ENCODE results near the gene FGF18. TPM values are rescaled to one million over a fixed set of nuclear protein-coding genes. Genes with fewer than 3 reads are reported as not detected.

The FGF18 gene
- total RNA-seq, 2 experiments from 2014 or later = 0.31 to 0.33 TPM

DNA sequence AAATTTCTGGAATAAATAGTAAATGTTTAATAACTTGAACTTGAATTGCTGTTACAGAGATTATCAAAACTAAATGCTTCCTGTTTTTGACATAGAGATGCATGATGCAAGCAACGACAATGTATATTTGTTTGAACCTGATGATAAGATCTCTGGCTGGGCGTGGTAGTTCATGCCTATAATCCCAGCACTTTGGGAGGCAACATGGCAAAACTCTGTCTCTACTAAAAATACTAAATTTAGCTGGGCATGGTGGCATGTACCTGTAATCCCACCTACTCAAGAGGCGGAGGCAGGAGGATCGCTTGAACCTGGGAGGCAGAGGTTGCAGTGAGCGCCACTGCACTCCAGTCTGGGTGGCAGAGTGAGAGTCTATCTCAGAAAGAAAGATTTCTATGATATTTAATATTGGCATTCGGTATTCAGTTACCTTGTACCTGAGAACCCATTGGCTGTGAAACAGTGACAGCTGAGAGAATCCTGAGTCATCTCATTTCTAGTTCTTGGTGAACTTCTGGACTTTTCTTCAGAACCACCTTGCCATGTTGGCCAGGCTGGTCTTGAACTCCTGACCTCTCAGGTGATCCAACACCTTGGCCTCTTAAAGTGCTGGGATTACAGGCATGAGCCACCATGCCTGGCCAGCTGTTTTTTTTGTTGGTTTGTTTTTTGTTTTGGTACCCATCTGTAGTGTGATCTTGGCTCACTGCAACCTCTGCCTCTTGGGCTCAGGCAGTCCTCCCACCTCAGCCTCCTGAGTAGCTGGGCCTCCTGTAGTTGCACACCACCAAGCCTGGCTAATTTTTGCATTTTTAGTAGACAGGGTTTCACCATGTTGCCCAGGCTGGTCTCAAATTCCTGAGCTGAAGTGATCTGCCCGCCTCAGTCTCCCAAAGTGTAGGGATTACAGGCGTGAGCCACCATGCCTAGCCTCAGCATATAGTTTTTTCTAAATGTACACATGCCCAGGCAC lies 10.0 kb upstream of the FGF18 start:
- Histone ChIP-seq H3K27me3 (ENCODE audit: control insufficient read depth in 1 of 2, insufficient read depth in 2 of 2, low read length in 2 of 2) (no peaks in the 10 kb centered on the region), H3K4me3 (ENCODE audit: low read length) (no peak overlapping the region), H3K36me3 (ENCODE audit: insufficient read depth, low read length) (peaks cover 91% of the 10 kb centered on the region), H3K9me3 (ENCODE audit: control insufficient read depth in 1 of 2, insufficient read depth in 1 of 2, low read length in 2 of 2) (no peaks in the 10 kb centered on the region), H3K27ac (ENCODE audit: low read depth in 1 of 2, low read length in 2 of 2) (no peak overlapping the region), H3K4me1 (ENCODE audit: insufficient read depth, low read length) (no peaks in the 10 kb centered on the region)
- Mint-ChIP-seq H3K36me3 (ENCODE audit: low read depth) (peaks cover 96% of the 10 kb centered on the region), H3K27me3 (no peaks in the 10 kb centered on the region), H3K9me3 (no peaks in the 10 kb centered on the region), H3K4me1 (ENCODE audit: low read depth) (peaks cover 48% of the 10 kb centered on the region), H3K27ac (peak overlapping the region; percentile 72), H3K4me3 (no peak overlapping the region)
- TF ChIP-seq, protein P1, sequence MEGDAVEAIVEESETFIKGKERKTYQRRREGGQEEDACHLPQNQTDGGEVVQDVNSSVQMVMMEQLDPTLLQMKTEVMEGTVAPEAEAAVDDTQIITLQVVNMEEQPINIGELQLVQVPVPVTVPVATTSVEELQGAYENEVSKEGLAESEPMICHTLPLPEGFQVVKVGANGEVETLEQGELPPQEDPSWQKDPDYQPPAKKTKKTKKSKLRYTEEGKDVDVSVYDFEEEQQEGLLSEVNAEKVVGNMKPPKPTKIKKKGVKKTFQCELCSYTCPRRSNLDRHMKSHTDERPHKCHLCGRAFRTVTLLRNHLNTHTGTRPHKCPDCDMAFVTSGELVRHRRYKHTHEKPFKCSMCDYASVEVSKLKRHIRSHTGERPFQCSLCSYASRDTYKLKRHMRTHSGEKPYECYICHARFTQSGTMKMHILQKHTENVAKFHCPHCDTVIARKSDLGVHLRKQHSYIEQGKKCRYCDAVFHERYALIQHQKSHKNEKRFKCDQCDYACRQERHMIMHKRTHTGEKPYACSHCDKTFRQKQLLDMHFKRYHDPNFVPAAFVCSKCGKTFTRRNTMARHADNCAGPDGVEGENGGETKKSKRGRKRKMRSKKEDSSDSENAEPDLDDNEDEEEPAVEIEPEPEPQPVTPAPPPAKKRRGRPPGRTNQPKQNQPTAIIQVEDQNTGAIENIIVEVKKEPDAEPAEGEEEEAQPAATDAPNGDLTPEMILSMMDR (IDR thresholded peaks at IDR 0.05) = no peak
- POLR2A ChIA-PET = interaction anchor here (2.2 kb wide), 1 partner anchor 22 kb away, joined by 10 read pairs; the partner anchor contains the start of gene NPM1
- ATAC-seq (ENCODE audit: poor library complexity) (peak; percentile 23), DNase-seq (no peak)
- CTCF ChIA-PET = no interaction called here
- intact Hi-C loops (cut with DNase I, micrococcal nuclease) = no loop called here

GRCh38 chr5:171410181-171410580 lies 9.3 kb upstream of the FGF18 start:
- CTCF ChIA-PET = no interaction called here

DNA sequence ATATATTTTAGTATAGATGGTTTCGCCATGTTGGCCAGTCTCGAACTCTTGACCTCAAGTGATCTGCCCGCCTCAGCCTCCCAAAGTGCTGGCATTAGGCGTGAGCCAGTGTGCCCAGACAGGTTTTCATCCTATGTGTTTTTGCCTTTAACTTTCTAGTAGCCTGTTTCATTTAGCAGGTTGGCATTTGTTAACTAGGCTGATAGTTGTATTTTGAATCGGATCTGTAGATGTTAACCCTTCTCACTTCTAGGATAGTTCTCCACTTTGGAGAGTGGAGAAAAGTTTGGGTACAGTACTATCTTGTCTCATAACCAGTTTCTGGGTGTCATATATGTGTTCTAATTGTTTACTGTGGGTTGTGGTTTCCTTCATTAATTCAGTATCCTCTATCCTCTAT lies 7.3 kb upstream of the FGF18 start:
- ChIA-PET CTCF (no interaction called here), POLR2A (no interaction called here)
- TF ChIP-seq, protein P1 (IDR thresholded peaks at IDR 0.05) = no peak
- H3K27ac ChIP-seq (ENCODE audit: low read depth in 1 of 2, low read length in 2 of 2) = no peak overlapping the region
- H3K27me3 Mint-ChIP-seq = no peaks in the 10 kb centered on the region
- H3K4me3 Mint-ChIP-seq = no peak overlapping the region
- H3K36me3 Mint-ChIP-seq (ENCODE audit: low read depth) = peaks cover 69% of the 10 kb centered on the region
- H3K27ac Mint-ChIP-seq = no peak overlapping the region
- ATAC-seq (ENCODE audit: poor library complexity) (no peak), DNase-seq (no peak)
- no peak overlapping the region for H3K4me3 ChIP-seq (ENCODE audit: low read length)
- H3K36me3 ChIP-seq (ENCODE audit: insufficient read depth, low read length) = peaks cover 65% of the 10 kb centered on the region
- no peaks in the 10 kb centered on the region for H3K9me3 Mint-ChIP-seq
- intact Hi-C loops (cut with DNase I, micrococcal nuclease) = no loop called here
- H3K4me1 Mint-ChIP-seq (ENCODE audit: low read depth) = peaks cover 32% of the 10 kb centered on the region
- no peaks in the 10 kb centered on the region for H3K4me1 ChIP-seq (ENCODE audit: insufficient read depth, low read length)
- no peaks in the 10 kb centered on the region for H3K27me3 ChIP-seq (ENCODE audit: control insufficient read depth in 1 of 2, insufficient read depth in 2 of 2, low read length in 2 of 2)
- H3K9me3 ChIP-seq (ENCODE audit: control insufficient read depth in 1 of 2, insufficient read depth in 1 of 2, low read length in 2 of 2) = no peaks in the 10 kb centered on the region

More at GRCh38 chr5:171410181-171410580, 9.3 kb upstream of the FGF18 start:
- peaks cover 48% of the 10 kb centered on the region for H3K4me1 Mint-ChIP-seq (ENCODE audit: low read depth)
- no peaks in the 10 kb centered on the region for H3K9me3 Mint-ChIP-seq
- H3K4me1 ChIP-seq (ENCODE audit: insufficient read depth, low read length) = no peaks in the 10 kb centered on the region
- H3K27me3 ChIP-seq (ENCODE audit: control insufficient read depth in 1 of 2, insufficient read depth in 2 of 2, low read length in 2 of 2) = no peaks in the 10 kb centered on the region
- no peak overlapping the region for H3K27ac ChIP-seq (ENCODE audit: low read depth in 1 of 2, low read length in 2 of 2)
- H3K27ac Mint-ChIP-seq = peak overlapping the region; percentile 20
- ATAC-seq (ENCODE audit: poor library complexity) (no peak), DNase-seq (no peak)
- H3K27me3 Mint-ChIP-seq = no peaks in the 10 kb centered on the region
- TF ChIP-seq, protein P1 (IDR thresholded peaks at IDR 0.05) = no peak
- peaks cover 85% of the 10 kb centered on the region for H3K36me3 ChIP-seq (ENCODE audit: insufficient read depth, low read length)
- intact Hi-C loops (cut with DNase I, micrococcal nuclease) = no loop called here
- H3K36me3 Mint-ChIP-seq (ENCODE audit: low read depth) = peaks cover 89% of the 10 kb centered on the region
- no peak overlapping the region for H3K4me3 Mint-ChIP-seq
- no peaks in the 10 kb centered on the region for H3K9me3 ChIP-seq (ENCODE audit: control insufficient read depth in 1 of 2, insufficient read depth in 1 of 2, low read length in 2 of 2)
- no peak overlapping the region for H3K4me3 ChIP-seq (ENCODE audit: low read length)
- POLR2A ChIA-PET = no interaction called here
